Smooth muscle cell of the brain vasculature (primary cell): ENCODE measurements around the gene SMIM10L1.

ENCODE experiments used
- DNase-seq: peaks from one replicate; pipeline ENCODE4 v3.0.0-alpha.2; 2012; ENCODE audit warnings: low read depth, low spot score

SMIM10L1 gene

DNA sequence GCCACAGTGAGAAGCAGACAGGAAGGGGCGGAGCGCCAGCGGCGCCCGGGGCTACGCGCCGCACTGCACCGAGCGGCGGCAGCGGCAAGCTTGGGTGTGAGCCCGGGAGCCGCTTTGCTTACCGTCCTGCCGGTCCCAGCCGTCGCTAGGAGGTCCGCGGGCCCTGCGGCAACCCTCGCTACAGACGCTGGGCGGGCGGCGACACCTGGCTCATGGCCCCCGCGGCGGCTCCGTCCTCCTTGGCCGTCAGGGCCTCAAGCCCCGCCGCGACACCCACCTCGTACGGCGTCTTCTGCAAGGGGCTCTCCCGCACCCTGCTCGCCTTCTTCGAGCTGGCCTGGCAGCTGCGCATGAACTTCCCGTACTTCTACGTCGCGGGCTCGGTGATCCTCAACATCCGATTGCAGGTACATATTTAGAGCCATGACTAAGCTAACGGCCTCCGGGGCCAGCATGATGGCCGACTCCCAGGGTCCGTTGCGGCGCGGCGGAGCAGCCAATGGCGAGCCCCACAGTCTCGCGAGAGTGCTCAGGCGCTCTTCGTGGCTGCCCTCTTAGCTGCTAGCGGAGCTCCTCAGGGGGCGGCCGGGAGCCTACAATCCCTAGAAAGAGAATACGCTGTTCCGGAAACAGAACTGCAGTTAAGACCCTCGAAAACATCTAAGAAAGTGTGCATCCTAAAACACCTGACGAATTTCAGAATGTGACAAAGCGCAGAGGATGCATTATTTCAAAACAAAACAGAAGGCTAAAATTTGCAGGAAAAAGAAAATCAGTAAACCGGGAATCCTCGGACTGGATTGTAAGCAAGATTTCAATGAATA, at the start of gene SMIM10L1:
Gene SMIM10L1, plus strand, starts transcription at position 50 of the 824 bp plus-strand sequence. Its CDS starts 163 bp downstream, at position 213.
- DNase-seq, result peak; percentile 79

DNA sequence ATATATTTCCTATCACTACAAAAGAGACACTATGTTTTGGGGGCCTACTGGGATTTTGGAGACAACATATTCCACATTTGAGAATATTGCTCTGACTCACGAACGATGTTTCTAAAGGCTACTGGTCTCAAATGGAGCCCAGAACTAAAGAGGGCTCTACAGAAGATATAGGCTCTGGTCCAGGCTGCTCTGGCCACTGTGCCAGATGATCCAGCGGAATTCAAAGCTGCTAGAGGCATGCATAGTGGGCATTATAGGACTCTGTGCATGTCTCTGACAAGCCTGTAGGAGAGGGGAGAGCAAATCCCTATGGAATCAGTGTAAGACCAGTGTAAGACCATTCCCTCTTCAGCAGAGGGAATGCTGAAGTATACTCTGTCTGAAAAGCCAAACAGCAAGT, 40.6 kb upstream of the SMIM10L1 start:
- DNase-seq, result no peak

DNA sequence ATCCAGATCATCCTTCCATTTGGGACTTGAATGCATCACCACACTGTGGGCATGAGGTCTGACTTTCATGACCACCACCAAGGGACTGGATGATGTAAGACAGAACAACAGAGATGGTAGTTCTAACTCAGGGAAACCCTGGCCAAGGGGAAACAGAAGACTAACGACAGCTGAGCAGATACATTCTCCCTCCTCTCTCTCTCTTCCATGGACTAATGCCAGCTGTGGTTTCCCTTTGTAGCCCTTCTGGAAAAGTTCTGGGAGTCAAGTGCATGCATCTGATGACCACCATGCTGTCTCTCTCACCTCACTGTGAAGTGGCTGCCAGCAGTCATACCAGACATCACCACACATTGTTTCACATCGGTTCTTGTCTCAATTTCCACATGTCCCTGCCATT, 40.0 kb upstream of the SMIM10L1 start:
- no peak for DNase-seq

DNA sequence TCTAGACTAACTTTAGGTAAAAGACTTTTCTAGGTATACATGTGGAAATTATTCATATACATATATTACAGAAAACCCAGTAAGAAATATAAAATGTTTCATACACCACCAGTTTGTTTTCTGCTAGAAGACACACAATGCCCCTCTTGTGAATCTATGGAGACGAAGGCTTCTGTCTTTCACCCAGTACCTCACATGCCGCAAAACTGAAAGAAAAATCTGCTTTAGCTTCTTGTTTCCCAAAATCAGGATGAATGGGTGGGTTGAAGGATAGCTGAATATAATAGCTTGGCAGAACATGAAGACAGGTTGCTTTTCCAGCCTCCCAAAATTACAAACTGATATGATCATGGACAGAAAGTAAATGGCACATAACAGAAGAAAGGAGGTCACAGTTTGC, 37.8 kb upstream of the SMIM10L1 start:
- no peak for DNase-seq

DNA sequence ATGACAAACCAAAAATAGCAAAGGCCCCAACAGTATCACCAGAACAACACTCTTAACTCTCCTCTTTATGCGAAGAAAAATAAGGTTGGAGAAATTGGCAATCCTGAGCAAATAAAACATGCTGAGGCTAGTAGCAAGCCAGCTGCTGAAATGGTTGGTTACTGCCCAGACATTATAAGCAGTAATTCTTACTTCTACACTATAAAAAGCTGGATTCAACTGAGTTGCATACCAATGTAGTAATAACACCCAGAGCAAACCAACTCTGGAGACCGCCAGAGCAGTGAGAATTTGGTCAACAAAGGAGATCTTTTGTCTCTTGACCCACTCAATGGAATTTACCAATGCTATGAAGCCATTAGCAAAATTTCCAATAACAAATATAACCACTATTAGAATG, 37.2 kb upstream of the SMIM10L1 start:
- no peak for DNase-seq

DNA sequence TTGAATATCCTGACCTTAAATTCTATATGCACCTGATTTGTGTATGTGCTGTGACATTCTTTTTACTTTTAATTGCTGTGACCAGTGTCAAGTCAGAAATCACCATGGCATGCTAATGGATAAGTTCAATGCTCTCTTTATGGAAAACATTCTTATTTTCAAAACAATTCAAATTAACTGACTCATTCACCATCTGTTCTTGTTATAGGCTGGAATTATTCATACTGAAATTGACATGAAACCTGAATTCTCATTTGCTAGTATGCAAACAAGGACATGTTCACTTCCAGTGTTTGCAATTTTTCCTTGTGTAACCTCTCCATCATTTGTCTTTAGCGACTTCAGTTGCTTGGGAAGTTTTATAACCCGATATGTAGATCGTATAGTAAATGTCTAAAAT, 36.7 kb upstream of the SMIM10L1 start, which contains the start of gene TAS2R30:
Gene TAS2R30, minus strand, starts transcription at position 340 of the 400 bp plus-strand sequence. CDS start 400 bp downstream, outside the sequence.
- no peak for DNase-seq

DNA sequence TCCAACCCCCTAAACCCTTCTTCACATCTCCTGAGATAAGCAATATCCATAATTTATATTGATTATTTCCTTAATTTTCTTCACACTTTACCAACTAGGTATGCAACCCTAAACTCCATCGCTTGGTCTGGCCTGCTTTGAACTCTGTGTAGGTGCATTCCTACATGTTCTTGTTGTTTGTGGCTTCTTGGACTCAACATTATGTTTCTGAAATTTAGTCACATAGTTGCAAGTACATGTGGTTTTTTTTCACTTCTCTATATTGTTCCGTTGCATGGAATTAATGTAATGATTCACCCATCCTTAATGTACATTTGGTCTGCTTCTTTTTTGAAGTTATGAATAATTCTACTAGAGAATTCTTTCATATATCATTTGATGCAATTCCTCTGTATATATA, 34.9 kb upstream of the SMIM10L1 start:
- no peak for DNase-seq

DNA sequence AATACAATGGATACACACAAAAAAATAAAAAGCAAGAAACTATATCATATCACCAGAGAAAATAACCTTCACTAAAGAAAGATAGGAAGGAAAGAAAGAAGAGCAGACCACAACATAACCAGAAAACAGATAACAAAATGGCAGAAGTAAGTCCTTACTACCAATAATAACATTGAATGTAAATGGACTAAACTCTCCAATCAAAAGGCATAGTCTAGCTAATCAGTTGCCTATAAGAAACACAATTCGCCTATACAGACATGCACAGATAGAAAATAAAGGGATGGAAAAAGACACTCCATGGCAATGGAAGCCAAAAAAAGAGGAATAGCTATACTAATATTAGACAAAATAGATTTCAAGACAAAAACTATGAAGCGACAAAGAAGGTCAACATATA, 27.6 kb upstream of the SMIM10L1 start:
- no peak for DNase-seq

DNA sequence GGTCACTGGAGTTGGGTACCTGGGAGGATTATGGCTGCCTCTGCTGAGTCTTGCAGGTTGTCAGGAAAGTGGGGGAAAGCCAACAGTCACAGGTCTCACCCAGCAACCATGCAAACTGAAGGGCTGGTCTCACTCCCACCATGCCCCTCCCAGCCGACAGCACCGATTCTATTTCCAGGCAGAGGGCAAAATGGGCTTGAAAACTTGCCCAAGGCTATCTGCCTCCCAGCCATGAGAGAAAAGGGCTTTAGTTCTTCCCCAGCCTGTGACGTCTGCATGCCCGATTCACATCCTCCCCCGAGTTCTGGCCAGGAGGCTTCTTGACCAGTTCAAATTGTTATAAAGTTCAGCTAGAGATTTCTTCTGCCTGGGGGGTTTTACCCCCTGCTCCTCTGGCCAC, 26.7 kb upstream of the SMIM10L1 start:
- DNase-seq, result no peak

DNA sequence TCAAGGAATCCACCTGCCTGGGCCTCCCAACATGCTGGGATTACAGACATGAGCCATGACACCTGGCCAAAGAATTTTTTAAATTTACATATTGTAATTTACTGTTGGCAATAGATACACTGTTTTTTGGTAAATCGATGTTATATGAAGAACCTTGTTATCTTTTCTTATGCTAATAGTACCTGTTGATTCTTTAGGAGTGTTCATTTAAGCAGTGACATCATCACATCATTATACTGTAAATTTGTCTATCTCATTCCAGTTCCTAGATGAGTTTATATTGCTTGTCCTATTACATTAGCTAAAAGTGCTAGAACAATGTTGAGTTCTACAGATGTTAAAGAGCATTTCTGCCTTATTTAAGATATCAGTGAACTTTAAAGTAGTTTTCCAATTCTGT, 23.6 kb upstream of the SMIM10L1 start:
- no peak for DNase-seq

DNA sequence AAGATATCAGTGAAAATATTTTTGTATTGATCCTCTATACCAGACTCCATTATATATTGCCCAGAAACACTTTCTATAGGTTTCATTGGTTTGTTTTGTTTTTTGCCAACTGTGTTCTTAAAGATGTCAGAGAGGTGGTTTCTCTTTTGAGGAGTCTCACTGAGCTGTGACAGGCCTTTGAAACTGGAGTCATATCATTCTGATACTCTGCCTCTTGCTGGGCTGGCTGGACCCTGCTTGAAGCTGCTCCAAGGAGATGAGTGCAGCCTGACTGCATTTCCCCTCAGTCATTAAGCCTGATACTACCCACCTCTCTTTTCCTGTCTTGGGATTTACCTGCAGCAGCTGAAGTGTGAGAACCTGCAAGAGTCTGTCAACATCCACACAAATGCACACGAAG, 20.2 kb upstream of the SMIM10L1 start:
- DNase-seq, result no peak

DNA sequence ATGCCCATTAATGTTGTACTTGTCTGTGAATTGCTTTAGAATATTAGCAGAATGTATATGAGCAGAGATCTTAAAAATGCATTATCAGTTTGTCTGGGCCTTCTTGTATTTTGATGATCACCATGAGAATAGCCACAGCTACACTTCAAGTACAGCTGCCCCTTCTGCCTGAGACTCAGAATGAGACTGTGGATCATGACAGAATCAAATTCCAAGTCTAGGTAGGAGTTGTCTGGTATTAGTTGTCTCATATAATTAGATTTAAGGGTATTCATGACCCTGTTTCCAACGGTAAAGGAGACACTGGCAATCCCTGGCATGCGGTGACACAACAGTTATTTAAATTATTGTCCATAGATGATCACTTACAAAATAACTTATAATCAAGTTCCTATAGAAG, 18.3 kb upstream of the SMIM10L1 start:
- no peak for DNase-seq

DNA sequence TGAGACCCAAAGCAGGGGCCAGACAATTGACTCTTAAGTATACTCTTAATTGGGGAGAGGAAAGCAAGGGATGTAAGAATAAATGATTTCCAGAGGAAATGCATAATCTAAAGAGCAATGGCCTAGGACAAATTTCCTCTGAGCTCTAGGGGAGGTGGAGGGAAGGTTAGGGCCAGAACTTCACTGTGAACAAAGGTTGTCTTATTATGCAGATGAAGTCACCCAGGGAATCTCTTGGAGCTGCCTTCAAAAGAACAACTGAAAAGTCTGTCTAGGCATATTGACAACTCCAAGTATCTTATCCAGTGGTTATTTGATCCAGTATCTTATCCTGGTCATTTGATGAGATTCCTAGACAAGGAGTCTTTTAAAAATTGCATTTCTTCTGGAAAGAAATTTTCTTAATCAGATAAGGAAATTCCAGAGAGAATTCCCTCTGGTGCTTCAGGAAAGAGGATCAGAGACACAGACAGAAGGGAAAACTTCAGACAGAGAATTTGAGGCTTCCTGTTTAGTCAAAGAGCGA, 16.5 kb upstream of the SMIM10L1 start:
- no peak for DNase-seq

DNA sequence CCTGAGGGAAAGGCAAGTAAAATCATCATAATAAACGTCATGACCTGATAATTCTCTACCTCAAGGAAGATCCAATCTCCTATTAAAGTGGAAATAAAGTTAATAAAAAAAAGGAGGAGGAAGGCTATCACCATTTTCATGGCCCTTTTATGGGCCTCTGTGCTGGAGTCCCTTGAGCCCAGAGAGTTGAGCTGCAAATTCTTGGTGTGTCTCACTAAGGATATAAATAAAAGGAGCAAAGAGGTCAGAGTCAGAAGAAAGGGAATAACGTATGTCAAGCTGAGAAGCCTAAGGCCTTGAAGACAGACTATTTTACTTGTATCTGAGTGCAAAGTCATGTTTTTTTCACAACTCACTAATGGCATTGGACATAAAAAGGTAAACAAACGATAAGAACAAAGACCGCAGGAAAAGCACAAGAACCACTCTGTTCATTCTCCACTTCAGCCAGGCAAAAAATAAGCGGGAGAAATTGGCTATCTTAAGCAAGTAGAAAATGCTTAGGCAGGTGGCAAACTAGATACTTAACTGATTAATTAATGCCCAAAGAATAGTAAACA, 12.0 kb upstream of the SMIM10L1 start:
- no peak for DNase-seq

DNA sequence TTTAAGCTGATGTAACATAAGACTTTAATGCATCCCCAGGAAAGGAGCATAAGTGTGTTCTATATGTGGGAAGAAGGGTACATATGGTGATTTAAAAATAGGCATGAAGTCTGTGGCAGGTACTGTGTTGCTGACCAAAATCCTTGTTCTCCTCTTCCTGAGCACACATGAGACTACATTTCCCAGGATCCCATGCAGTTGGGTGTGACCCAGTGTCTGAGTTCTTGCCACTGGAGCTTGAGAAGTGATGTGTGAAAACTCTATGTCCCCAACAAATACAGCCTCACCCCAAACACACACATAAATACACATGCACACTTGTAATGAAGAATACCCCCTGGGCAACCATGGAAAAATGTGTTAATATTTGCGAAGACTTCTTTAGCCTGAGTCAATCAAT, 8.5 kb upstream of the SMIM10L1 start:
- DNase-seq, result no peak

DNA sequence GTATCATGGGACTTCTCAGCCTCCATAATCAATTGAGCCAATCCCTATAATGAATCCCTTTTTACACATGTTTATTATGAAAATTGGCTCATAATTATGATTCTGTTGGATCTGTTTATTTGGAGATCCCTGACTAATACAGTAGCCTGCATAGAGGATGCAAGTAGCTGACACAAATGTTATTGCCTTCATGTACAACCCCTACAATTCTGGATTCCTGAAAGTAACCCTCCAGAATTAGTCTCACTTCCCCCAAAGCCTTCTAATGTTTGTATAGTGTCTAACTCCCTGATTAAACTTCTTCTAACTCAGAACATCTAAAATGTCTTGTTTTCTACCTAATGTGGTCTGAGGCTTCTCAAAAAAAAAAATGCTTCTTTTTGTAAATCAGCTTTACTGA, 6.6 kb upstream of the SMIM10L1 start:
- DNase-seq, result no peak

DNA sequence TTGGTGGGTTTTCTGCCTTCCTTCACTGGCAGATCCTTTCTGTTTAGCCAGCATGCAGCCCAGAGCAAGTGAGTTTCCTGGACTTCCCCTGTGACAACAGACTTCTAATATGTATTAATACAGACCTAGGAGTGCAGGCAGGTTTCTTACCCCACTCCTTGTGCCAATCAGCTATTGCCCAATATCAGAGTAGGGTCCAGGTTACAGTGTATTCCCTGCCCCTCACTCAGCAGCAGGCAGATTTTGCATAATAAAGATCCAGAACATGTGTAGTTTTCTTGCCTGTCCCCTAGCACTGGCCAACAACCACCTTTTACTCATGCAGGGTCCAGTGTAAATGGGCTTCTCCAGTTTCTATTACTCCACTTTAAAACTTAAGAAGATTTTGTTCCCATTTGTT, 4.7 kb upstream of the SMIM10L1 start:
- DNase-seq, result no peak

DNA sequence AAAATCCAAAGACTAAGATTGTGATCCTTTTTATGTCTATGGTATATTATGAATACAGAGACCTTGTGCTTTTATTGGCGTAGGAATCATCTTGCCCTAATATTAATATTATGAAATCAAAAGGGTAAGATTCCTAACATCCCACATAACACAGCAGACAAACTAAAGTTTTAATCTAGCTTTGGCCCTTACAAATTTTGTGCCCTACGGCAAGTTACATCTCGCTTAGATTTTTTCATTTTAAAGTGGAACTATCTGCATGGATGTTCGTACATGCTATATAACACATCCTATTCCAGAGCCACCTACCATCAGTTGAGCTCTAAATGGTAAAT, 217 bp upstream of the SMIM10L1 start:
- DNase-seq, result no peak

DNA sequence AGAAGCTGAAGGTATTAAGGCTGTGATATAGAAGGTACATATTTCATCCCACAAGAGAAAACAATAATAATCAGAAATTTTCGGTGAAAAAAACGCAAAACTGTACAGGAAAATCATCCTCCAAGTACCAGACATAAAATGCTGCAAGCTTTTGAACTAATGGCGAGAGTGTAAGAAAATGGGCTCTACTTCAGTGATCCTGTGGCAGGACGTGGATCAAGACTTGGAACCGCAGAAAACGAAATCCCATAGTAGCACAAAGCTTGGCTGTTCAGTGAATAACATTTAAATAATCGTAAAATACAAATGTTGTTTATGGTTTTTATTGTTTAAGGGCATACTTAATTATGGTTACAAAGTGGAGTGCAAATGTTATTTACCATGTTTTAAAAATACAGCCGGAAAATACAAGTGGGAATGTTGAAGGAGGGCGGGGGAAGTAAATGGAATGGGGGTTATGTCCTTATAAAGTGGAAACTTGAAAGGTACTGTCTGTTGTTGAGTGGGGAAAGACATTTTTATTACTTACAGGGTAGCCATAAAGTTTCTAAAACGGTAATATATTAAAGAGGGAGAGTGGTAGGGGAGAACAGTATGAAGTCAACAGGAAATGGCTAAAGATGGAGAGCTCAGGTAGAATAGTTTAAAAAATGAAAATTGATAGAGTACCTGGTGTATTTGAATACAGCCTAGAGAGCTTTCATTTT, 1.1 kb downstream of the SMIM10L1 start:
- no peak for DNase-seq

DNA sequence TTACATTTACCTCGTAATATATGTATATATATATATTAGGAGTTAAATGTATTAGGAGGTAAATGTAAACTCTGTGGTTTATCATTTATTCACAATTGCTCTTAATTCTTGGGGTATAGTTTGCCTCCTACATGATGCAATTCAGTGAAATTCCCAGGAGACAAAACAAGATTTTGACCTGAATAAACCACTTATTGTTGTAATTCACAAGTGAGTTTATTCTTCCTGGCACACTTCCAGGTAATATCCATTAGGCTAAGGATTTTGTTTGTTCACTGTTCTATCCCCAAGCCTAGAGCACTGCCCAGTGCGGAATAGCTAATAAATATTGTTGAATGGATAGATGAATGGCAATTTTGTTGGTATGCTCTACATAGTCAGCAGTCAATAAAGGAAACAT, 3.0 kb downstream of the SMIM10L1 start:
- DNase-seq, result no peak

DNA sequence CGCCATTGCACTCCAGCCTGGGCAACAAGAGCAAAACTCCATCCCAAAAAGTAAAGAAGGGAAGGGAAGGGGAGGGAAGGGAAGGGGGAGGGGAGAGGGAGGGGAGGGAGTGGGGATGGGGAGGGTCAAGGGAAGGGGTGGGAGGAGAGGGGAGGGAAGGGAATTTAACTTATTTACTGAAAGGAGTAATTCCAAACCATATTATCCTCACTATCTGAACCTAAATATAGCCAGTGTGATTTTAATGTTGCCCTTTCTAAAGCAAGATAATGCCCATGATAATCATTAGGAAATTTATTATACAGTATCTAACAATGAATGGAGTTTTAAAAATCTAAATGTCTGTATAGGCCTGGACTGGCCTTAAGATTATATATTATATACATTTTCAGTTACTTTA, 7.3 kb downstream of the SMIM10L1 start:
- no peak for DNase-seq

DNA sequence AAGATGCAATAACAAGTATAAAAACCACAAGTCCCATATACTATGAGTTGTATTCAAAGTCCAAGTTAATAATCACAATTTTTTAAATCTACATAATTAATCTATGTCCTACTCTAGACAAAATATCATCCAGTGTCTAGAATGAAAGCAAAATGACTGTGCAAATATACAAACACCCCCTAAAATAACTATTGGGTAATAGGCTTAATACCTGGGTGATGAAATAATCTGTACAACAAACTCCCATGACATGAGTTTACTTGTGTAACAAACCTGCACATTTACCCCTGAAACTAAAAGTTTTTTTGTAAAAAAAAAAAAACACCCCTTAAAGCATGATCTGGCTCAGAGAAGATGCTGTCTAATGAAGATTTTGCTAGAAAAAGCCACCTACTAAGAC, 11.5 kb downstream of the SMIM10L1 start:
- DNase-seq, result no peak

DNA sequence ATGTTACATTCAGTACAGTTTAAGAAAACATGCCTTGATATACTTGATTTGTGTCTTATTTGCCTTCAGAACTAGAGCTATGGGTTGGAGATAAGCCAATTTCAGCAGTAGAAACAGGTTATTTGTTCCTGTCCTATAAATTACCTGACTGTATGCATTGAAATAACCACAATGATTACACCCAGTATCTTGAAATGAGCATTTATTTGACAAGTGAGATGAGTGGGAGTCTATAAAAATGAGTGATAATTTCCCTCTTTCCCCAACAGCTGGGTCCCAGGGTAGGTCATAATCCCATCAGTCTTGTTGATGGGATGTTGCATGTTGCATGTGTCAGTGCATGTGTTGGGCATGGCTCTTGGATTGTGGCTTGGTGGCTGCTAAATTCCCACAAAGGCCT, 12.0 kb downstream of the SMIM10L1 start:
- no peak for DNase-seq
